NCI-H345 (cell line): Measurements from ENCODE around the gene FXYD4.

Source experiments
- DNase-seq: peaks from one replicate; lab custom pipeline; 2025; lab: John Stamatoyannopoulos, UW

The FXYD4 gene

GRCh38 chr10:43344051-43344450 is 27.4 kb upstream of the FXYD4 start:
- DNase-seq = no peak

GRCh38 chr10:43347997-43348396 is 23.4 kb upstream of the FXYD4 start:
- no peak for DNase-seq

- DNase-seq = peak; percentile 69
These were observed 22.7 kb upstream of the FXYD4 start for GRCh38 chr10:43348511-43349312.

- DNase-seq = no peak
These were observed 21.3 kb upstream of the FXYD4 start for GRCh38 chr10:43350156-43350555.

- no peak for DNase-seq
These were observed 20.8 kb upstream of the FXYD4 start for GRCh38 chr10:43350686-43351085.

- no peak for DNase-seq
These were observed 20.1 kb upstream of the FXYD4 start for GRCh38 chr10:43351301-43351700.

- peak; percentile 42 for DNase-seq
These were observed 18.5 kb upstream of the FXYD4 start for GRCh38 chr10:43352951-43353350.

GRCh38 chr10:43353495-43354329 is 17.7 kb upstream of the FXYD4 start:
- DNase-seq = peak; percentile 29

- DNase-seq = no peak
These were observed 17.2 kb upstream of the FXYD4 start for GRCh38 chr10:43354330-43354635.

GRCh38 chr10:43354879-43355380 is 16.5 kb upstream of the FXYD4 start:
- no peak for DNase-seq

- no peak for DNase-seq
These were observed 15.6 kb upstream of the FXYD4 start for GRCh38 chr10:43355749-43356371.

GRCh38 chr10:43360086-43360485 is 11.3 kb upstream of the FXYD4 start:
- DNase-seq = no peak

GRCh38 chr10:43361547-43362190 is 9.8 kb upstream of the FXYD4 start:
- DNase-seq = no peak

GRCh38 chr10:43362191-43362839 is 9.1 kb upstream of the FXYD4 start:
- DNase-seq = peak; percentile 96

GRCh38 chr10:43365001-43365400 is 6.4 kb upstream of the FXYD4 start:
- no peak for DNase-seq

- no peak for DNase-seq
These were observed 1.5 kb upstream of the FXYD4 start for GRCh38 chr10:43369921-43370320.

GRCh38 chr10:43370671-43371215 is 693 bp upstream of the FXYD4 start:
- no peak for DNase-seq

GRCh38 chr10:43372765-43373361 is 1.4 kb downstream of the FXYD4 start:
- DNase-seq = no peak

- no peak for DNase-seq
These were observed 2.0 kb downstream of the FXYD4 start for GRCh38 chr10:43373461-43373860.

- DNase-seq = no peak
These were observed 2.8 kb downstream of the FXYD4 start for GRCh38 chr10:43374194-43374593.

- DNase-seq = no peak
These were observed 4.1 kb downstream of the FXYD4 start for GRCh38 chr10:43375401-43376020.
